ENCODE data around the gene TTC23. TPM values are rescaled to one million over a fixed set of nuclear protein-coding genes. Genes with fewer than 3 reads are reported as not detected.
A peak's percentile ranks its signal among the peaks of the same experiment; 100 is the strongest.
"Not testable (repeated sequence)": the region's sequence is repeated elsewhere in the genome, so short reads cannot be mapped to it uniquely, and the experiment has no call there.

TTC23 gene
- total RNA-seq, 1 donor from 2014 or later = 29.7 TPM

- DNase-seq (ENCODE audit: low spot score) = no peak
Measured at GRCh38 chr15:99250494-99250856, 1.1 kb upstream of the TTC23 start.

- DNase-seq (ENCODE audit: low spot score) = no peak
Measured at GRCh38 chr15:99250001-99250400, 620 bp upstream of the TTC23 start.

GRCh38 chr15:99248000-99248715 is 1.2 kb downstream of the TTC23 start:
- no peak for DNase-seq (ENCODE audit: low spot score)

GRCh38 chr15:99247062-99247461 is 2.3 kb downstream of the TTC23 start:
- DNase-seq (ENCODE audit: low spot score) = no peak

GRCh38 chr15:99244306-99244705 is 5.1 kb downstream of the TTC23 start:
- DNase-seq (ENCODE audit: low spot score) = no peak

- DNase-seq (ENCODE audit: low spot score) = no peak
Measured at GRCh38 chr15:99241752-99242151, 7.6 kb downstream of the TTC23 start.

- DNase-seq (ENCODE audit: low spot score) = no peak
Measured at GRCh38 chr15:99239545-99240198, 9.7 kb downstream of the TTC23 start.

GRCh38 chr15:99238849-99239248 is 10.5 kb downstream of the TTC23 start:
- DNase-seq (ENCODE audit: low spot score) = no peak

GRCh38 chr15:99234160-99234559 is 15.2 kb downstream of the TTC23 start:
- not testable (repeated sequence) for DNase-seq (ENCODE audit: low spot score)

GRCh38 chr15:99232740-99233139 is 16.6 kb downstream of the TTC23 start:
- DNase-seq (ENCODE audit: low spot score) = no peak

GRCh38 chr15:99230867-99231266 is 18.5 kb downstream of the TTC23 start:
- DNase-seq (ENCODE audit: low spot score) = no peak

GRCh38 chr15:99228120-99228770 is 21.1 kb downstream of the TTC23 start:
- no peak for DNase-seq (ENCODE audit: low spot score)

GRCh38 chr15:99226802-99227201 is 22.6 kb downstream of the TTC23 start:
- no peak for DNase-seq (ENCODE audit: low spot score)

GRCh38 chr15:99224372-99225214 is 24.8 kb downstream of the TTC23 start:
- DNase-seq (ENCODE audit: low spot score) = no peak

- DNase-seq (ENCODE audit: low spot score) = peak; percentile 81
Measured at GRCh38 chr15:99213187-99213811, 36.1 kb downstream of the TTC23 start.

- no peak for DNase-seq (ENCODE audit: low spot score)
Measured at GRCh38 chr15:99212406-99212805, 37.0 kb downstream of the TTC23 start.

- no peak for DNase-seq (ENCODE audit: low spot score)
Measured at GRCh38 chr15:99211926-99212325, 37.5 kb downstream of the TTC23 start.

GRCh38 chr15:99210334-99210733 is 39.0 kb downstream of the TTC23 start:
- DNase-seq (ENCODE audit: low spot score) = no peak

- DNase-seq (ENCODE audit: low spot score) = no peak
Measured at GRCh38 chr15:99209326-99209725, 40.1 kb downstream of the TTC23 start.

GRCh38 chr15:99207672-99208071 is 41.7 kb downstream of the TTC23 start:
- no peak for DNase-seq (ENCODE audit: low spot score)

GRCh38 chr15:99202176-99202552 is 47.2 kb downstream of the TTC23 start:
- no peak for DNase-seq (ENCODE audit: low spot score)
